GM21529 (cell line): Measurements from ENCODE around the gene DTX4.

Experiments used
- ATAC-seq: cut with Tn5 transposase; IDR thresholded peaks from one replicate; pipeline ENCODE4 v1.9.1; 2021; ENCODE audit not compliant: unreplicated experiment

DTX4 gene

GRCh38 chr11:59216641-59217564, 45.0 kb downstream of the DTX4 start:
- ATAC-seq, result peak; percentile 87

GRCh38 chr11:59218319-59218718, 46.4 kb downstream of the DTX4 start:
- no peak for ATAC-seq

- ATAC-seq, result no peak
These were observed 47.0 kb downstream of the DTX4 start for GRCh38 chr11:59218893-59219292.

GRCh38 chr11:59219836-59220235, 47.9 kb downstream of the DTX4 start:
- no peak for ATAC-seq

GRCh38 chr11:59221441-59221840, 49.5 kb downstream of the DTX4 start:
- no peak for ATAC-seq

GRCh38 chr11:59222464-59223060, 50.6 kb downstream of the DTX4 start:
- no peak for ATAC-seq

GRCh38 chr11:59223177-59223576, 51.2 kb downstream of the DTX4 start:
- no peak for ATAC-seq

- ATAC-seq, result no peak
These were observed 51.7 kb downstream of the DTX4 start for GRCh38 chr11:59223611-59224010.

- ATAC-seq, result peak; percentile 35
These were observed 52.5 kb downstream of the DTX4 start for GRCh38 chr11:59224351-59224928.

GRCh38 chr11:59225017-59225416, 53.1 kb downstream of the DTX4 start:
- peak; percentile 48 for ATAC-seq

GRCh38 chr11:59226396-59226795, 54.5 kb downstream of the DTX4 start:
- ATAC-seq, result no peak

GRCh38 chr11:59240322-59240721, 68.4 kb downstream of the DTX4 start:
- no peak for ATAC-seq

- ATAC-seq, result no peak
These were observed 71.7 kb downstream of the DTX4 start for GRCh38 chr11:59243633-59244032.

- ATAC-seq, result no peak
These were observed 75.7 kb downstream of the DTX4 start for GRCh38 chr11:59247531-59248227.

GRCh38 chr11:59249535-59249934, 77.6 kb downstream of the DTX4 start:
- ATAC-seq, result no peak

GRCh38 chr11:59253001-59253400, 81.1 kb downstream of the DTX4 start:
- no peak for ATAC-seq

GRCh38 chr11:59254286-59254685, 82.4 kb downstream of the DTX4 start:
- ATAC-seq, result no peak

GRCh38 chr11:59255281-59255680, 83.3 kb downstream of the DTX4 start:
- no peak for ATAC-seq
